Neural crest cell (in vitro differentiated cells): ENCODE data around the gene NT5C1A. TPM values are rescaled to one million over a fixed set of nuclear protein-coding genes. Genes with fewer than 3 reads are reported as not detected.

Experiments
- DNase-seq: peaks from one replicate; pipeline ENCODE4 v3.0.0; 2021; ENCODE audit warnings: low read depth, mixed read lengths, low spot score
- H3K27ac Mint-ChIP-seq: one replicate; pipeline ENCODE4 v1.8.0; 2021; ENCODE audit warnings: mild to moderate bottlenecking, mixed read lengths; ENCODE audit not compliant: unreplicated experiment
- H3K27me3 Mint-ChIP-seq: 2 replicates; pipeline ENCODE4 v1.8.0; 2021; ENCODE audit warnings: low read depth, mild to moderate bottlenecking, mixed read lengths
- H3K36me3 Mint-ChIP-seq: 2 replicates; pipeline ENCODE4 v1.8.0; 2021; ENCODE audit warnings: low read depth, mild to moderate bottlenecking, mixed read lengths
- H3K4me1 Mint-ChIP-seq: 2 replicates; pipeline ENCODE4 v1.8.0; 2021; ENCODE audit warnings: mixed read lengths
- H3K4me3 Mint-ChIP-seq: one replicate; pipeline ENCODE4 v1.8.0; 2021; ENCODE audit warnings: mild to moderate bottlenecking, mixed read lengths
- H3K9me3 Mint-ChIP-seq: 2 replicates; pipeline ENCODE4 v1.8.0; 2021; ENCODE audit warnings: mixed read lengths
- total RNA-seq: library from RNA; stranded (reverse); gene quantifications from 2 replicates; pipeline ENCODE4 v1.2.1, GENCODE V29; 2021
- TF ChIP-seq, protein P1 (sequence below): fragments of 200-600 bp; sonication (generic); conservative IDR thresholded peaks from 2 replicates; pipeline ENCODE4 v1.5.0; 2021; ENCODE audit warnings: antibody characterized with exemption, mild to moderate bottlenecking

The NT5C1A gene
- total RNA-seq, 1 donor from 2014 or later = not detected

DNA sequence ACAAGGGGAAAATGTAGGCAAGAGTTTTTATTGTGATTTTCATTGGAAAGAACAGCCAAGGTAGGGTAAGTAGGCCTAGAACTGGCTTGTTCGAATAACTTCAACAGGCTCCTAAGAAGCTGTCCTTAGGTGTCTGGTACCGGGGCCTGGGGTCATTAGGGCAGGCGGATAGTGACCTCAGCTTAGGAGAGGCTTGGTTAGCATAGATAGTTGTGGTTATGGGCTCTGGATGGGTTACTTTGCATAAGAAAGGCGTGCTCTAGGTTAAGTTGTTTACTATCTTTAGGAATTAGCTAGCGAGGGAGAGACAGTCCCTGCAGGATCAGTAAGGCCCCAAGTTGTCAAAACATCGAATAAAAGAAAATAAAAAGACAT, 40.0 kb upstream of the NT5C1A start:
- Mint-ChIP-seq H3K36me3 (no peaks in the 10 kb centered on the region), H3K4me1 (peaks cover 4% of the 10 kb centered on the region), H3K9me3 (no peaks in the 10 kb centered on the region), H3K27ac (no peak overlapping the region), H3K27me3 (peaks cover 58% of the 10 kb centered on the region), H3K4me3 (no peak overlapping the region)
- TF ChIP-seq, protein P1, sequence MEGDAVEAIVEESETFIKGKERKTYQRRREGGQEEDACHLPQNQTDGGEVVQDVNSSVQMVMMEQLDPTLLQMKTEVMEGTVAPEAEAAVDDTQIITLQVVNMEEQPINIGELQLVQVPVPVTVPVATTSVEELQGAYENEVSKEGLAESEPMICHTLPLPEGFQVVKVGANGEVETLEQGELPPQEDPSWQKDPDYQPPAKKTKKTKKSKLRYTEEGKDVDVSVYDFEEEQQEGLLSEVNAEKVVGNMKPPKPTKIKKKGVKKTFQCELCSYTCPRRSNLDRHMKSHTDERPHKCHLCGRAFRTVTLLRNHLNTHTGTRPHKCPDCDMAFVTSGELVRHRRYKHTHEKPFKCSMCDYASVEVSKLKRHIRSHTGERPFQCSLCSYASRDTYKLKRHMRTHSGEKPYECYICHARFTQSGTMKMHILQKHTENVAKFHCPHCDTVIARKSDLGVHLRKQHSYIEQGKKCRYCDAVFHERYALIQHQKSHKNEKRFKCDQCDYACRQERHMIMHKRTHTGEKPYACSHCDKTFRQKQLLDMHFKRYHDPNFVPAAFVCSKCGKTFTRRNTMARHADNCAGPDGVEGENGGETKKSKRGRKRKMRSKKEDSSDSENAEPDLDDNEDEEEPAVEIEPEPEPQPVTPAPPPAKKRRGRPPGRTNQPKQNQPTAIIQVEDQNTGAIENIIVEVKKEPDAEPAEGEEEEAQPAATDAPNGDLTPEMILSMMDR = no peak
- DNase-seq = no peak

DNA sequence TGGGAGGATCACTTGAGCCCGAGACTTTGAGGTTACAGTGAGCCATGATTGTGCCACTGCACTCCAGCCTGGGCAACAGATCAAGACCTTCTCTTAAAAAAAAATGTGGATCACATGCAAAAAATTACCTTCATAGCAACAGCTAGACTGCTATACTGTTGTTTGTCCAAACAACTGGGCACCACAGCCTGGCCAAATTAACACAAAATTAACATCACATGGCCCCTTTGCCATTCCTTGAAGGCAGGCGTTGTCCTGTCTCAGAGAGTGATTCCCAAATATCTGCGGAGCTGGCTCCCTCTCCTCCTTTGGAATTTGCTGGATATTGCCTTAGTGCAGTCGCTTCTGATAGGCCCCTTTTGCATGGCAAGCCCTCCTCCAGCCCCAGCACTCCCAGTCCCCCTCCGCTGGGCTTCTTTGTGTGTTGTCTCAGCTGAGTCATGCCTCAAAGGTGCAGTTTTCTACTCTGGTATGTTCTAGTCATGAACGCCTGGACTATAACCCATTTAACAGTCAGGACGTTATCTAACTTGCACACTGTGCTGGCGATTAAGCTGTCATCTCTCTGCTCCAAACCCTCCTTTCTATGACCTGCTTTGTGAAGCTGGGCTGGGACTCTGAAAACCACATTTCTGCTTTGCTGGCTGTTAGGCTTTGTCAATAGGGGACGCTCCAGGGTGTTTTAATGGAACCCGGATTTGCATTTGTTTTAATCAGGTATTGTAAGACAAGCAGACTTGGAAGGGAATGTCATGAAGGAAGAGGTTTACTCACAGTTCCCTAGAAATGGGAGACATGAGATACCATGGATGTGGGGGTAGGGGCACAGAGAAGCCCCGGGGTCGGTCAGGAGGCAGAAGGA, 39.4 kb upstream of the NT5C1A start:
- H3K4me3 Mint-ChIP-seq = no peak overlapping the region
- H3K27me3 Mint-ChIP-seq = peaks cover 58% of the 10 kb centered on the region
- H3K27ac Mint-ChIP-seq = no peak overlapping the region
- no peaks in the 10 kb centered on the region for H3K9me3 Mint-ChIP-seq
- no peaks in the 10 kb centered on the region for H3K36me3 Mint-ChIP-seq
- TF ChIP-seq, protein P1 = no peak
- DNase-seq = no peak
- peaks cover 4% of the 10 kb centered on the region for H3K4me1 Mint-ChIP-seq

DNA sequence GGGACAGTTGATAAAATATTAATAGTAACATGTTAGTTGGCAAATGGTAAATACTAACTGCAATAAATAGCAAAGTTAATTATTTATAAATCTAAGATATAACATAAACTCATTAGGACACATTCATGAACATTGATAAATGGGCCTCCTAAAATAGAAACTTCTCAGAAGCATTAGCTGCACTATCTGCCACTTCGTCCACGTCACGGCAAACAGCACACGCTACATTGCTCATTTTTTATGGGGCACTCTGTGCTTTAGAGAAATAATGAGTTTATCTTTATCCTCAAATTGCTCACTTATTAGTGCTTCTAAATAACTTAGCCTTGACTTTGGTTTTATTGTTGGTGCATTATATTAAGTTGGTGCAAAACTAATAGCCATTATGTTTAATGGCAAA, 35.6 kb upstream of the NT5C1A start:
- Mint-ChIP-seq H3K4me1 (peaks cover 4% of the 10 kb centered on the region), H3K27me3 (peaks cover 41% of the 10 kb centered on the region), H3K36me3 (no peaks in the 10 kb centered on the region), H3K4me3 (no peak overlapping the region), H3K27ac (no peak overlapping the region), H3K9me3 (no peaks in the 10 kb centered on the region)
- DNase-seq = no peak
- TF ChIP-seq, protein P1 = no peak

DNA sequence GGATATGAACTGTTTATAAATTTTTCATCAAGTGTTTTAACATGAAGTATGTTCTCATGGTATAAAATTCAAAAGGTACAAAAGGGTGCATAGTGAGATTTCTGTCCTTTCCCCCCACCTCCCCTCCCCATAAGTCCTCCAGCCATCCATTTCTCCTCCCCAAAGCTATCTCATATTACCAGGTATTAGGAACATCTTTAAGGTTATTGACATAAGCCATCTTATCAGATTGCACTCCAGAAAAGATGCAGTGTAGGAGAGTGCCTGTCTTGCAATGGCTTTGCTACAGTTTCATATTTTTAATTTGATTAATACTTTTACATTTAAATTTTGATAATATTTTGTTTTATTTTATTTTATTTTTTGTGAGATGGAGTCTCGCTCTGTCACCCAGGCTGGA, 32.9 kb upstream of the NT5C1A start:
- peaks cover 37% of the 10 kb centered on the region for H3K27me3 Mint-ChIP-seq

DNA sequence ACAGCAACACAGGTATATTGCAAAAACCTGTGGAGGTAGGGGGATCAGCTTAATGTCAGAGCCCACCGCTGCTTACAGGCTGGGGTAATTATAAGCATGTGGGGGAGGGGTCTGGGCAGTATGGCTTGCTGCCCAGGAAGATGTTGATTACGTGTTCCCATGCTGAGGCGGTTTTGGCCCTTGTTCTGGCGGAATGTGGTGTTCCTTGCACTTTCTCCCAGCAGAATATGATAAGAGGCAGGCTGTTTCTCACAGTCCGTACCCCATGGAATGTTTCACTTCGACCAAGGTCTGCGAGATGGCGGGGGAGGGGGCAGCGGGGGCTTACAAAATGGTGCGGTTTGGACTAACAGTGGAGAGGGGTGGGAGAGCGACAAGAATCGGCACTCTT, 29.1 kb upstream of the NT5C1A start:
- Mint-ChIP-seq H3K4me3 (no peak overlapping the region), H3K9me3 (no peaks in the 10 kb centered on the region), H3K4me1 (peaks cover 14% of the 10 kb centered on the region), H3K27ac (no peak overlapping the region), H3K27me3 (peaks cover 44% of the 10 kb centered on the region), H3K36me3 (no peaks in the 10 kb centered on the region)
- no peak for DNase-seq
- TF ChIP-seq, protein P1 = no peak

More for the DNA sequence above, 32.9 kb upstream of the NT5C1A start:
- H3K36me3 Mint-ChIP-seq = no peaks in the 10 kb centered on the region
- no peak overlapping the region for H3K4me3 Mint-ChIP-seq
- no peak overlapping the region for H3K27ac Mint-ChIP-seq
- TF ChIP-seq, protein P1 = no peak
- no peaks in the 10 kb centered on the region for H3K9me3 Mint-ChIP-seq
- H3K4me1 Mint-ChIP-seq = peaks cover 14% of the 10 kb centered on the region
- DNase-seq = no peak
